Measurements from ENCODE around the gene RASD1. TPM values are rescaled to one million over a fixed set of nuclear protein-coding genes. Genes with fewer than 3 reads are reported as not detected.

Gene RASD1
- total and polyA plus RNA-seq, 4 donors = 0.89 to 46.7 (median 14.7) TPM

DNA sequence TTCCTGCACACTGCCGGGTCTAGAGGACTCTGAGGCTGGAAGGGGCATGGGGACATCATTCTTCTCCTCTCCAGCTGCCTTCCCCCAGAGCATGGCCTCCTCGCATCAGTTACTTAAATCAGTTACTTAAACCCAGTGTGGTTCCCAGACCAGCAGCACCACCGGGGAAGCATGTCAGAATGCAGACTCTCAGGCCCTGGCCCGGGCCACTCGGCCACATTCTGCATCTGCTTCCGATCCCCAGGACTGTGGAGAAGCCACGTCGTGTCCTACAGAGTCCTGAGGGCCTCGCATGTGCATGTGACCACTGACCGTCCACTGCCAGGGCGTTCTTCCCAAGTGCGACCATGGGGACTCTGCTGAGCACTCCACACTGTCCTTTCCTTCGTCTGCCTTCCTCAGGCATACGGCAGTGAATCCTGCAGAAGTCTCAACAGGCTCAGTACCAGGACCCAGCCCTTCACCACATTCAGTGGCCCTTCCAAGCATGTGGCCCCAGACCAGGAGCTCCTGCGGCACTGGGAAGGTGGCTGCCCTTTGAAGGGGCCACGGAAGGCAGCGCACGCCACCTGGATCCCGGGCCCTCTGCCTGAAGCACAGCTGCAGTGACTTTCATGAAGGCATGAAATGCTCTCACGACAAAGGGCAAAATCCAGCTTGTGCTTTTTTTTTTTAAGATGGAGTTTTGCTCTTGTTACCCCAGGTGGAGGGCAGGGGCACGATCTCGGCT is 46.9 kb upstream of the RASD1 start (continued):
- no peak for TF ChIP-seq REST (IDR thresholded peaks at IDR 0.05)
- TF ChIP-seq GABPA (IDR thresholded peaks at IDR 0.05 in 1 of 2, conservative IDR thresholded peaks at IDR 0.05 in 1 of 2) = no peak
- TF ChIP-seq NR2F2 (IDR thresholded peaks at IDR 0.05) = no peak
- no peak for TF ChIP-seq JUND (IDR thresholded peaks at IDR 0.05)

GRCh38 chr17:17541640-17542001 is 45.4 kb upstream of the RASD1 start:
- Histone ChIP-seq H3K27me3 (ENCODE audit: control insufficient read depth in 4 of 4, insufficient read depth in 4 of 4, low read length in 3 of 4) (no peaks in the 10 kb centered on the region), H3K9me3 (ENCODE audit: control insufficient read depth in 4 of 4, low read length in 3 of 4) (no peaks in the 10 kb centered on the region), H3K9ac (ENCODE audit: low read depth in 1 of 2, low read length in 2 of 2) (no peak overlapping the region), H3K4me1 (ENCODE audit: control insufficient read depth in 4 of 4, insufficient read depth in 4 of 4, low read length in 3 of 4) (peaks cover 21 to 70% (median 43%) of the 10 kb centered on the region in 4 donors), H3K27ac (ENCODE audit: low read depth in 1 of 2, low read length in 2 of 2) (peak overlapping the region; percentile 94 to 95), H3K36me3 (ENCODE audit: control insufficient read depth in 4 of 4, insufficient read depth in 3 of 4, low read depth in 1 of 4, low read length in 3 of 4) (peaks cover 0 to 3% (median 0%) of the 10 kb centered on the region in 4 donors), H3K4me3 (ENCODE audit: low read depth in 1 of 3, low read length in 3 of 3) (no peak overlapping the region)
- no peak for DNase-seq (ENCODE audit: low spot score)
- WGBS = 77% methylated on average over 5 of the region's 5 CpGs
- TF ChIP-seq HNF4A (conservative IDR thresholded peaks at IDR 0.05) = no peak
- TF ChIP-seq, protein P1, sequence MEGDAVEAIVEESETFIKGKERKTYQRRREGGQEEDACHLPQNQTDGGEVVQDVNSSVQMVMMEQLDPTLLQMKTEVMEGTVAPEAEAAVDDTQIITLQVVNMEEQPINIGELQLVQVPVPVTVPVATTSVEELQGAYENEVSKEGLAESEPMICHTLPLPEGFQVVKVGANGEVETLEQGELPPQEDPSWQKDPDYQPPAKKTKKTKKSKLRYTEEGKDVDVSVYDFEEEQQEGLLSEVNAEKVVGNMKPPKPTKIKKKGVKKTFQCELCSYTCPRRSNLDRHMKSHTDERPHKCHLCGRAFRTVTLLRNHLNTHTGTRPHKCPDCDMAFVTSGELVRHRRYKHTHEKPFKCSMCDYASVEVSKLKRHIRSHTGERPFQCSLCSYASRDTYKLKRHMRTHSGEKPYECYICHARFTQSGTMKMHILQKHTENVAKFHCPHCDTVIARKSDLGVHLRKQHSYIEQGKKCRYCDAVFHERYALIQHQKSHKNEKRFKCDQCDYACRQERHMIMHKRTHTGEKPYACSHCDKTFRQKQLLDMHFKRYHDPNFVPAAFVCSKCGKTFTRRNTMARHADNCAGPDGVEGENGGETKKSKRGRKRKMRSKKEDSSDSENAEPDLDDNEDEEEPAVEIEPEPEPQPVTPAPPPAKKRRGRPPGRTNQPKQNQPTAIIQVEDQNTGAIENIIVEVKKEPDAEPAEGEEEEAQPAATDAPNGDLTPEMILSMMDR (IDR thresholded peaks at IDR 0.05; ENCODE audit: low read depth, low read length, missing input control) = no peak
- TF ChIP-seq, protein P2, sequence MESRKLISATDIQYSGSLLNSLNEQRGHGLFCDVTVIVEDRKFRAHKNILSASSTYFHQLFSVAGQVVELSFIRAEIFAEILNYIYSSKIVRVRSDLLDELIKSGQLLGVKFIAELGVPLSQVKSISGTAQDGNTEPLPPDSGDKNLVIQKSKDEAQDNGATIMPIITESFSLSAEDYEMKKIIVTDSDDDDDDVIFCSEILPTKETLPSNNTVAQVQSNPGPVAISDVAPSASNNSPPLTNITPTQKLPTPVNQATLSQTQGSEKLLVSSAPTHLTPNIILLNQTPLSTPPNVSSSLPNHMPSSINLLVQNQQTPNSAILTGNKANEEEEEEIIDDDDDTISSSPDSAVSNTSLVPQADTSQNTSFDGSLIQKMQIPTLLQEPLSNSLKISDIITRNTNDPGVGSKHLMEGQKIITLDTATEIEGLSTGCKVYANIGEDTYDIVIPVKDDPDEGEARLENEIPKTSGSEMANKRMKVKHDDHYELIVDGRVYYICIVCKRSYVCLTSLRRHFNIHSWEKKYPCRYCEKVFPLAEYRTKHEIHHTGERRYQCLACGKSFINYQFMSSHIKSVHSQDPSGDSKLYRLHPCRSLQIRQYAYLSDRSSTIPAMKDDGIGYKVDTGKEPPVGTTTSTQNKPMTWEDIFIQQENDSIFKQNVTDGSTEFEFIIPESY (IDR thresholded peaks at IDR 0.05) = no peak
- TF ChIP-seq HNF4G (IDR thresholded peaks at IDR 0.05) = no peak
- TF ChIP-seq, protein P3, sequence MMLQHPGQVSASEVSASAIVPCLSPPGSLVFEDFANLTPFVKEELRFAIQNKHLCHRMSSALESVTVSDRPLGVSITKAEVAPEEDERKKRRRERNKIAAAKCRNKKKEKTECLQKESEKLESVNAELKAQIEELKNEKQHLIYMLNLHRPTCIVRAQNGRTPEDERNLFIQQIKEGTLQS (IDR thresholded peaks at IDR 0.05) = no peak
- no peak for TF ChIP-seq JUND (IDR thresholded peaks at IDR 0.05)

- DNase-seq (ENCODE audit: low spot score) = no peak
- Histone ChIP-seq H3K27ac (ENCODE audit: low read depth in 1 of 2, low read length in 2 of 2) (peak overlapping the region; percentile 94 to 95), H3K36me3 (ENCODE audit: control insufficient read depth in 4 of 4, insufficient read depth in 3 of 4, low read depth in 1 of 4, low read length in 3 of 4) (peaks cover 0 to 3% (median 0%) of the 10 kb centered on the region in 4 donors), H3K4me1 (ENCODE audit: control insufficient read depth in 4 of 4, insufficient read depth in 4 of 4, low read length in 3 of 4) (peaks cover 25 to 71% (median 48%) of the 10 kb centered on the region in 4 donors), H3K4me3 (ENCODE audit: low read depth in 1 of 3, low read length in 3 of 3) (no peak overlapping the region), H3K9me3 (ENCODE audit: control insufficient read depth in 4 of 4, low read length in 3 of 4) (no peaks in the 10 kb centered on the region), H3K27me3 (ENCODE audit: control insufficient read depth in 4 of 4, insufficient read depth in 4 of 4, low read length in 3 of 4) (no peaks in the 10 kb centered on the region), H3K9ac (ENCODE audit: low read depth in 1 of 2, low read length in 2 of 2) (no peak overlapping the region)
- TF ChIP-seq YY1 (IDR thresholded peaks at IDR 0.05) (no peak), RAD21 (IDR thresholded peaks at IDR 0.05) (no peak), EGR1 (IDR thresholded peaks at IDR 0.05; ENCODE audit: low read depth in 2 of 2) (no peak)
- TF ChIP-seq, protein P2 (IDR thresholded peaks at IDR 0.05) = no peak
- TF ChIP-seq, protein P3 (IDR thresholded peaks at IDR 0.05) = no peak
- 70% methylated on average over 23 of the region's 23 CpGs for WGBS
Measured at GRCh38 chr17:17540935-17541639, 44.9 kb upstream of the RASD1 start.

Data from liver (tissue), 9 donors.